GM12878 (cell line): ENCODE results near the gene CDH16. TPM values are rescaled to one million over a fixed set of nuclear protein-coding genes. Genes with fewer than 3 reads are reported as not detected.

Experiments
- ATAC-seq: fragments of 200-7000 bp; cut with Tn5 transposase; 3 replicates; pipeline ENCODE4 v1.9.1; 2020; ENCODE audit warnings: mild to moderate bottlenecking, moderate library complexity
- BruUV-seq: library from RNA; stranded (reverse); fragments of 400-500 nt; replicated peaks from 2 replicates; lab custom pipeline; 2021; lab: Mats Ljungman, UMichigan
- CTCF ChIA-PET: fragments of 300-600 bp; sonication (Branson Sonifier 250); formaldehyde crosslinking; extraction: SDS; loops from one replicate; lab custom pipeline; 2021; ENCODE audit warnings: inconsistent platforms; lab: Yijun Ruan, JAX
- POLR2A ChIA-PET: fragments of 350-600 bp; formaldehyde crosslinking; extraction: SDS; loops from one replicate; lab custom pipeline; 2021; ENCODE audit warnings: inconsistent platforms; lab: Charles Lee
- RAD21 ChIA-PET: fragments of 300-600 bp; sonication (Branson Sonifier 250); formaldehyde crosslinking; loops from one replicate; lab custom pipeline; 2023; ENCODE audit warnings: antibody characterized with exemption; ENCODE audit not compliant: unreplicated experiment; lab: Charles Lee
- SMC1A ChIA-PET: fragments of 300-600 bp; sonication (Branson Sonifier 250); formaldehyde crosslinking; loops from one replicate; lab custom pipeline; 2023; ENCODE audit not compliant: unreplicated experiment, uncharacterized antibody; lab: Charles Lee
- DNase-seq: peaks from one replicate; pipeline ENCODE4 v3.0.0-alpha.2; 2011; ENCODE audit warnings: low read depth, low spot score
- FAIRE-seq: peaks from 3 replicates; lab custom pipeline; 2011; peaks lifted over from hg19 to GRCh38; lab: Jason Lieb, UNC
- H2AFZ ChIP-seq: 2 replicates; pipeline ENCODE4 v1.6.0; 2011; ENCODE audit warnings: low read depth, low read length, control low read depth; ENCODE audit not compliant: control insufficient read depth
- H3K27ac ChIP-seq: 2 replicates; pipeline ENCODE4 v1.5.1; 2011; ENCODE audit warnings: control low read depth; ENCODE audit not compliant: control insufficient read depth, insufficient read depth
- H3K27me3 ChIP-seq, 2 experiments: replicated peaks in 1 of 2; 2 replicates each; pipeline versions ENCODE4 v1.6.0 to v1.6.1; 2011; ENCODE audit warnings: low read length in 1 of 2; ENCODE audit not compliant: control insufficient read depth in 2 of 2, insufficient read depth in 2 of 2
- H3K36me3 ChIP-seq, 2 experiments: 2 replicates each; pipeline ENCODE4 v1.5.1; 2011; ENCODE audit warnings: low read length in 1 of 2; ENCODE audit not compliant: control insufficient read depth in 2 of 2, insufficient read depth in 2 of 2
- H3K4me1 ChIP-seq: 2 replicates; pipeline ENCODE4 v1.6.1; 2011; ENCODE audit warnings: mild to moderate bottlenecking, low read length, moderate library complexity, mixed read lengths; ENCODE audit not compliant: control insufficient read depth, insufficient read depth
- H3K4me2 ChIP-seq: 2 replicates; pipeline ENCODE4 v1.6.0; 2011; ENCODE audit warnings: control low read depth; ENCODE audit not compliant: control insufficient read depth, insufficient read depth
- H3K4me3 ChIP-seq: fragments of 200-600 bp; sonication (generic); 2 replicates; pipeline ENCODE4 v1.5.1; 2016
- H3K79me2 ChIP-seq: 2 replicates; pipeline ENCODE4 v1.6.0; 2011; ENCODE audit warnings: low read length; ENCODE audit not compliant: control insufficient read depth, insufficient read depth
- H3K9ac ChIP-seq: 2 replicates; pipeline ENCODE4 v1.8.0; 2011; ENCODE audit warnings: low read length, control low read depth, mixed read lengths; ENCODE audit not compliant: control insufficient read depth, insufficient read depth
- H3K9me3 ChIP-seq: replicated peaks from 3 replicates; pipeline ENCODE4 v1.5.1; 2011; ENCODE audit warnings: mild to moderate bottlenecking, low read length; ENCODE audit not compliant: control insufficient read depth, insufficient read depth
- H4K20me1 ChIP-seq: 2 replicates; pipeline ENCODE4 v1.6.0; 2011; ENCODE audit not compliant: control insufficient read depth, insufficient read depth
- ESRRA ChIP-seq: IDR thresholded peaks from 2 replicates; pipeline ENCODE4 v1.6.1; 2012; ENCODE audit warnings: mild to moderate bottlenecking, low read length, improper control_type of control experiment
- GABPA ChIP-seq: IDR thresholded peaks from 2 replicates; pipeline ENCODE4 v1.6.1; 2014; ENCODE audit warnings: antibody characterized with exemption, low read depth, mild to moderate bottlenecking, inconsistent platforms
- MEF2B ChIP-seq: fragments of 450-650 bp; IDR thresholded peaks from 2 replicates; pipeline ENCODE4 v1.6.1; 2018; ENCODE audit warnings: mild to moderate bottlenecking, moderate library complexity; ENCODE audit not compliant: partially characterized antibody, poor library complexity, severe bottlenecking
- PAX8 ChIP-seq: fragments of 450-650 bp; IDR thresholded peaks from 2 replicates; pipeline ENCODE4 v1.6.1; 2017; ENCODE audit warnings: mild to moderate bottlenecking, moderate library complexity
- POLR2A ChIP-seq: IDR thresholded peaks from 2 replicates; pipeline ENCODE4 v1.6.1; 2011; ENCODE audit warnings: low read depth, mild to moderate bottlenecking, low read length
- POU2F2 ChIP-seq: IDR thresholded peaks from 3 replicates; pipeline ENCODE4 v1.6.1; 2011; ENCODE audit warnings: low read depth, mild to moderate bottlenecking, low read length, borderline replicate concordance
- RB1 ChIP-seq: fragments of 450-650 bp; formaldehyde crosslinking; IDR thresholded peaks from 2 replicates; pipeline ENCODE4 v1.6.1; 2017; ENCODE audit warnings: mild to moderate bottlenecking, borderline replicate concordance
- RELA ChIP-seq: fragments of 450-650 bp; IDR thresholded peaks from 2 replicates; pipeline ENCODE4 v1.8.0; 2014; ENCODE audit warnings: borderline replicate concordance; ENCODE audit not compliant: partially characterized antibody
- SMARCA5 ChIP-seq: fragments of 450-650 bp; IDR thresholded peaks from 2 replicates; pipeline ENCODE4 v1.6.1; 2017; ENCODE audit warnings: mild to moderate bottlenecking
- SRF ChIP-seq, 2 experiments: IDR thresholded peaks; 2 replicates each; pipeline ENCODE4 v1.6.1; 2011; ENCODE audit warnings: low read depth in 2 of 2, low read length in 2 of 2, mild to moderate bottlenecking in 1 of 2, moderate library complexity in 1 of 2
- TARDBP ChIP-seq: IDR thresholded peaks from 2 replicates; pipeline ENCODE4 v1.6.1; 2016; ENCODE audit warnings: borderline replicate concordance
- YBX1 ChIP-seq: fragments of 450-650 bp; IDR thresholded peaks from 2 replicates; pipeline ENCODE4 v1.6.1; 2016; ENCODE audit warnings: antibody characterized with exemption
- WGBS: methylation state at CpG from one replicate; pipeline ENCODE4 v1.1.6; 2016; ENCODE audit warnings: low lambda C conversion rate; ENCODE audit not compliant: insufficient replicate concordance, insufficient coverage; ENCODE audit errors: missing lambda C conversion rate; 5-methylcytosine and 5-hydroxymethylcytosine counted together
- in situ Hi-C: fragments of 300-500 bp; cut with MboI; formaldehyde crosslinking; loops from 9 replicates; pipeline ENCODE4 v1.14.3; 2018; ENCODE audit warnings: mixed read lengths
- intact Hi-C: fragments of 100-400 bp; cut with micrococcal nuclease; formaldehyde crosslinking; loops from one replicate; pipeline ENCODE4 v1.14.2; 2022; ENCODE audit not compliant: unreplicated experiment
- polyA plus RNA-seq, 11 experiments: library from polyadenylated mRNA; depleted of rRNA in 4 of 11; unstranded in 6 of 11; stranded (reverse) in 5 of 11; fragments of >200 nt; fragmentation: Nextera tagmentation in 4 of 11; fragmentation: Illumina TruSeq in 1 of 11; extraction: Ambion mirVana in 4 of 11; extraction: Trizol in 1 of 11; gene quantifications; 1 replicate in 1 of 11; 2 replicates in 10 of 11; pipeline versions ENCODE4 v1.2.1 to v1.2.3, GENCODE V29; 2011 to 2016; ENCODE audit warnings: inconsistent platforms in 2 of 11, missing spikeins in 2 of 11, low read depth in 1 of 11
- total RNA-seq, 4 experiments: library from RNA; depleted of rRNA in 3 of 4; stranded (reverse); fragments of >200 nt in 3 of 4; fragmentation: Illumina TruSeq in 1 of 4; extraction: Trizol in 1 of 4; gene quantifications; 2 replicates each; pipeline versions ENCODE4 v1.2.1 to v1.2.3, GENCODE V29; 2013 to 2021
- TF ChIP-seq, protein P1 (sequence below): fragments of 450-650 bp; IDR thresholded peaks from 2 replicates; pipeline ENCODE4 v1.6.1; 2017; ENCODE audit warnings: mild to moderate bottlenecking, moderate library complexity
- TF ChIP-seq, protein P2 (sequence below): IDR thresholded peaks from 2 replicates; pipeline ENCODE4 v1.6.1; 2012; ENCODE audit warnings: low read depth, low read length, improper control_type of control experiment
- TF ChIP-seq, protein P3 (sequence below): IDR thresholded peaks from 2 replicates; pipeline ENCODE4 v1.6.1; 2011; ENCODE audit warnings: borderline replicate concordance, low read depth, mild to moderate bottlenecking, moderate library complexity, low read length; ENCODE audit not compliant: insufficient read depth, poor library complexity, severe bottlenecking

Gene CDH16
- total and polyA plus RNA-seq, 10 of the 15 experiments (the other 5 are each of a cell fraction or from before 2014, with no cell fraction given): 0.05 TPM; not detected in 9

DNA sequence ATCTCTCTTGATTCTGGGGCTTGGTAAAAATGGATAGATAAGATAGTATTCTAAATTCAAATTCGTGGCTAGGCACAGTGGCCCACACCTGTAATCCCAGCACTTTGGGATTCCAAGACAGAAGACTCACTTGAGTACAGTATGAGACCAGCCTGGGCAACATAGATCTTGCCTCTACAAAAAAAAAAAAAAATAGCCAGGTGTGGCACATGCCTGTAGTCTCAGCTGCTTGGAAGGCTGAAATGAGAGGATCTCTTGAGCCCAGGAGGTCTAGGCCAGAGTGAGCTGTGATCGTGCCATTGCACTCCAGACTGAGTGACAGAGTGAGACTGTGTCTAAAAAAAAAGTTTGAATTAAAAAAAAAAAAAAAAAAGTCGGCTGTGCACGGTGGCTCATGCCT is 29.1 kb downstream of the CDH16 start:
- Histone ChIP-seq H3K4me1 (no peaks in the 10 kb centered on the region; the same call in 1 of the 2 replicates), H3K79me2 (no peaks in the 10 kb centered on the region), H2AFZ (no peak overlapping the region), H3K27me3 (no peaks in the 10 kb centered on the region), H3K36me3 (peaks cover 3 to 4% of the 10 kb centered on the region in 2 experiments), H3K9ac (no peak overlapping the region), H3K4me2 (no peak overlapping the region), H3K4me3 (no peak overlapping the region), H3K27ac (no peak overlapping the region), H3K9me3 (no peaks in the 10 kb centered on the region), H4K20me1 (no peaks in the 10 kb centered on the region)
- no TSS peak for BruUV-seq
- intact Hi-C loops: no loop called here
- in situ Hi-C loops: no loop called here
- no peak for DNase-seq
- no peak for ATAC-seq
- POLR2A ChIA-PET: interaction anchor here (0.6 kb wide), 1 partner anchor 22 kb away, joined by 3 read pairs; no protein-coding TSS in a partner anchor
- CTCF ChIA-PET: interaction anchor here (0.6 to 9.7 kb wide), 5 partner anchors 22 to 265 kb away, joined by 3 to 77 read pairs (median 3); partner anchors contain the start of genes NAE1 and RRAD
- 52% methylated on average over 3 of the region's 4 CpGs for WGBS
- SMC1A ChIA-PET: interaction anchor here (1.0 to 1.5 kb wide), 2 partner anchors 8 to 85 kb away, joined by 3 to 4 read pairs; no protein-coding TSS in a partner anchor
- no peak for FAIRE-seq
- TF ChIP-seq, protein P1, sequence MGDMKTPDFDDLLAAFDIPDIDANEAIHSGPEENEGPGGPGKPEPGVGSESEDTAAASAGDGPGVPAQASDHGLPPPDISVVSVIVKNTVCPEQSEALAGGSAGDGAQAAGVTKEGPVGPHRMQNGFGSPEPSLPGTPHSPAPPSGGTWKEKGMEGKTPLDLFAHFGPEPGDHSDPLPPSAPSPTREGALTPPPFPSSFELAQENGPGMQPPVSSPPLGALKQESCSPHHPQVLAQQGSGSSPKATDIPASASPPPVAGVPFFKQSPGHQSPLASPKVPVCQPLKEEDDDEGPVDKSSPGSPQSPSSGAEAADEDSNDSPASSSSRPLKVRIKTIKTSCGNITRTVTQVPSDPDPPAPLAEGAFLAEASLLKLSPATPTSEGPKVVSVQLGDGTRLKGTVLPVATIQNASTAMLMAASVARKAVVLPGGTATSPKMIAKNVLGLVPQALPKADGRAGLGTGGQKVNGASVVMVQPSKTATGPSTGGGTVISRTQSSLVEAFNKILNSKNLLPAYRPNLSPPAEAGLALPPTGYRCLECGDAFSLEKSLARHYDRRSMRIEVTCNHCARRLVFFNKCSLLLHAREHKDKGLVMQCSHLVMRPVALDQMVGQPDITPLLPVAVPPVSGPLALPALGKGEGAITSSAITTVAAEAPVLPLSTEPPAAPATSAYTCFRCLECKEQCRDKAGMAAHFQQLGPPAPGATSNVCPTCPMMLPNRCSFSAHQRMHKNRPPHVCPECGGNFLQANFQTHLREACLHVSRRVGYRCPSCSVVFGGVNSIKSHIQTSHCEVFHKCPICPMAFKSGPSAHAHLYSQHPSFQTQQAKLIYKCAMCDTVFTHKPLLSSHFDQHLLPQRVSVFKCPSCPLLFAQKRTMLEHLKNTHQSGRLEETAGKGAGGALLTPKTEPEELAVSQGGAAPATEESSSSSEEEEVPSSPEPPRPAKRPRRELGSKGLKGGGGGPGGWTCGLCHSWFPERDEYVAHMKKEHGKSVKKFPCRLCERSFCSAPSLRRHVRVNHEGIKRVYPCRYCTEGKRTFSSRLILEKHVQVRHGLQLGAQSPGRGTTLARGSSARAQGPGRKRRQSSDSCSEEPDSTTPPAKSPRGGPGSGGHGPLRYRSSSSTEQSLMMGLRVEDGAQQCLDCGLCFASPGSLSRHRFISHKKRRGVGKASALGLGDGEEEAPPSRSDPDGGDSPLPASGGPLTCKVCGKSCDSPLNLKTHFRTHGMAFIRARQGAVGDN: no peak
- TF ChIP-seq POU2F2: no peak
- TF ChIP-seq GABPA: no peak
- TF ChIP-seq SMARCA5: no peak
- TF ChIP-seq POLR2A: no peak
- no peak for TF ChIP-seq SRF (IDR thresholded peaks at IDR 0.05; ENCODE audit: low read depth in 2 of 2, low read length in 2 of 2)
- TF ChIP-seq MEF2B: no peak
- no peak for TF ChIP-seq RELA
- TF ChIP-seq, protein P2, sequence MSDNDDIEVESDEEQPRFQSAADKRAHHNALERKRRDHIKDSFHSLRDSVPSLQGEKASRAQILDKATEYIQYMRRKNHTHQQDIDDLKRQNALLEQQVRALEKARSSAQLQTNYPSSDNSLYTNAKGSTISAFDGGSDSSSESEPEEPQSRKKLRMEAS: no peak
- no peak for TF ChIP-seq YBX1
- TF ChIP-seq ESRRA: no peak
- TF ChIP-seq, protein P3, sequence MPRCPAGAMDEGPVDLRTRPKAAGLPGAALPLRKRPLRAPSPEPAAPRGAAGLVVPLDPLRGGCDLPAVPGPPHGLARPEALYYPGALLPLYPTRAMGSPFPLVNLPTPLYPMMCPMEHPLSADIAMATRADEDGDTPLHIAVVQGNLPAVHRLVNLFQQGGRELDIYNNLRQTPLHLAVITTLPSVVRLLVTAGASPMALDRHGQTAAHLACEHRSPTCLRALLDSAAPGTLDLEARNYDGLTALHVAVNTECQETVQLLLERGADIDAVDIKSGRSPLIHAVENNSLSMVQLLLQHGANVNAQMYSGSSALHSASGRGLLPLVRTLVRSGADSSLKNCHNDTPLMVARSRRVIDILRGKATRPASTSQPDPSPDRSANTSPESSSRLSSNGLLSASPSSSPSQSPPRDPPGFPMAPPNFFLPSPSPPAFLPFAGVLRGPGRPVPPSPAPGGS: no peak
- TF ChIP-seq TARDBP: no peak
- no peak for TF ChIP-seq PAX8
- no peak for TF ChIP-seq RB1
- RAD21 ChIA-PET: no interaction called here
